GM21619 (cell line): ENCODE data around the gene HEY2.
A peak's percentile ranks its signal among the peaks of the same experiment; 100 is the strongest.
"Not testable (repeated sequence)": the region's sequence is repeated elsewhere in the genome, so short reads cannot be mapped to it uniquely, and the experiment has no call there.

Experiments
- ATAC-seq: cut with Tn5 transposase; IDR thresholded peaks from one replicate; pipeline ENCODE4 v1.9.1; 2021; ENCODE audit not compliant: unreplicated experiment

HEY2 gene

DNA sequence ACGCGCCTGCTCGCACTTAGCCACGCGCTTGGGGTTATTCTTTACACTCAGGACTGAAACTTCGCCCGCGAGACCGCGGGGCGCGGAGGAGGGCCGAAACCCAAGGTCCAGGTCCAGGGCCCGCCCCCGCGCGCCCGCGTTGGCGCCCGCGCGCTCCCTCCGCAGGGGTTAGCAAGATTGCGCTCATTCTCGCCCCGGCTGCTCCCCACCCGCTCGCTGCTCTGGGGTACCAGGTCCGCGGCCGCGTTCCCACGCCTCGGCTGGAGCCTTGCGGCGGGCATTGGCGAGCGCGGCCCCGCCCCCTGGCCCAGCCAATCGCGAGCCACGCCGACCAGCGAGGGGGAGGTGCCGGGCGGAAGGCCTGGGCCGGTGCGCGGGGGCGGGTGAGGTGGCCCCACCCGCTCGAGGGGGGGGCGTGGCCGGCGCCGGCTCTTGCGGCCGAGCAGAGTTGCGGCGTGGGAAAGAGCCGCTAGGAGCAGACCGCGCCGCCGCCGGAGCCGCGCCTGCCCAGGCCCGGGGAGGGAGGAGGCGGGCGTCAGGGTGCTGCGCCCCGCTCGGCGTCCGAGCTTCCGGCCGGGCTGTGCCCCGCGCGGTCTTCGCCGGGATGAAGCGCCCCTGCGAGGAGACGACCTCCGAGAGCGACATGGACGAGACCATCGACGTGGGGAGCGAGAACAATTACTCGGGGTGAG, at the start of gene HEY2:
HEY2 (plus strand) TSS at position 460 of the 692 bp plus-strand sequence; CDS start at position 605, 145 bp downstream.
- ATAC-seq, result peak; percentile 78

DNA sequence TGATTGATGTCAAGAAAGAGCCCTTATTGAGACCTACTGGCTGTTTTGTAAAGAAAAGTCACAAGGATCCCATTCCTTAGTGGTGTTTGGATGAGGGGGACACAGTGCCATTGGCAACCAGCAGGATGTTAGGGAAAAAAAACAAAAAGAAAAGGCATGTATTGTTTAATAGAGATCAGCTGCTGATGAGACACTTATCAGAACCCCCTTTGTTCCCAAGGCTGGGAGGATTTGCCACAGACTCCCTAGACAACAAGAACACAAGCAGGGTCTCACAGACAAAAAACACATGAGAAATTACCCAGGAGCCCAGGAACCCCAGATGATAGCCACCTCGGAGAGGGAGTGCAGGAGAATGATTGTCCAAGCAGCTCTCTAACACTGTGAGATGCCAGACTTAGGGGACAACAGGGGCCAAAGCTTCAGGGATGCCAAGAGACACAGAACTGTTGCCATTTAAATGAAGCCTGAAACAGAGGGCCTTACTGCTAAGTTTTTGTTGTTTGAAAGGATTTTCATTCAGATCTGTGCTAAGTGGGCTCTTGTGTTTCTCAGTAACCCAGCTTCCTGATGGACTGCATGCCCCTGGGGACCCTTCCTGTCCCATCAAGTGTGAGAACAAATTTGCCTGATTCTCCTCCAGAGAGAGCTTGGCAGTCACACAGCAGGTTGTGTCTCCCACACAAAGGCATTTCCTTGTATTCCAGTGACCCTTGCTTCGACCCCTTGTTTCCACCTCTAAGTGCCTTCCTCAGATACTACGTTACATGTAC, 48.7 kb upstream of the HEY2 start:
- ATAC-seq, result no peak

DNA sequence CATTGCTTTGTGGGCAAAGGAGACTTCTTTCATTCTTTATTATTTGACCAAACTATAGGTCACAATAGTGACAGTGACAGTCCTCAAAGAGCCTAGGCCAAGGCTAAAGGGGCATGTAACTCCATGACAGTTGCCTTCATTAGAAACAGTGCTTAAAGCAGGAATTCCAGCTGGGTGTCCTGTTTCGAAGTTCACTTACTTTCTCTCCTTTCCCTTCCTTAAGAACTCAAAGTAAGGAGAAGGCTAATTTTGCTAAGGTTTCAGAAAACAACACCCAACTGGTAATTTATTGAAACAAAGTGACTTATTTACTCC, 48.1 kb upstream of the HEY2 start:
- no peak for ATAC-seq

DNA sequence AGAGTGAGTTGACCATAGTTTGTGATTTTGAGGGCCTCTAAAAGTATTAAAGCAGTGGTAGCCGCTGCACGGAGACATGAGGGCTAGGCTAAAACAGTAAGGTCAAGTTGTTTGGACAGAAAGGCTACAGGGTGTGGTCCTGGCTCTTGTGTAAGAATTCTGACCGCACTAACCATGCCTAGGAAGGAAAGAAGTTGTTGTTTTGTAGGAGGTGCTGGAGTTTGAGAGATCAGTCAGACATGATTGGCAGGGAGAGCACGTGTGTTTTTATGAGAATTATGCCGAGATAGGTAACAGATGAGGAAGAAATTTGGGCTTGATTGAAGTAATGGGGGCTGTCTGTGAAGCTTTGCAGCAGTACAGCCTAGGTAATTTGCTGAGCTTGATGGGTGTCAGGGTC, 45.5 kb upstream of the HEY2 start:
- ATAC-seq, result not testable (repeated sequence)

DNA sequence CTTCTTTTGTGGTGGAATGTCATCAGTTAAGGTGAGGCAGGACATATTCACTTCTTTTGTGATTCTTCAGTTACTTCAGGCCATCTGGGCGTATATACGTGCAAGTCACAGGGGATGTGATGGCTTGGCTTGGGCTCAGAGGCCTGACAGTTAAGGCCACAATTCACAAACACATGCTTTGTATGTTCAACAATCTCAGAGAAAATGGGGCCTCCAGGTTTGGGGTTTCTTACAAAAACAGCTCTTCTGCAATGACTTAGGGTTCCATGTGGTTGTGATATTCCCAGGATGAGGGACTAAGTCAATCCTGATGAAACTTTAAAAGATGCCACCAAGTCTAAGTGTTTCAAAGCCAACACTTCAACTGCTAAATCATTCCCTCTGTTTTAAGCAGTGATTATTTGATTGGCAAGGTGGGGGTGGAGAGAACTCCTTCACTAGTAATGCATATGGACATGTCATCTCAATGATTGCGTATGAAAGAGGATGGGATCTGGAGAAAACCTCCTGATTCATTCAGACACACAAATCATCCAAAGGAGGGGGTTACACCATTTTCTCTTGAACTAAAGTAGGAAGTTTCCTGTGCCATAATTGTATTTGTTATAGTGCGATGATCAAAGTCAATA, 41.7 kb upstream of the HEY2 start:
- no peak for ATAC-seq

DNA sequence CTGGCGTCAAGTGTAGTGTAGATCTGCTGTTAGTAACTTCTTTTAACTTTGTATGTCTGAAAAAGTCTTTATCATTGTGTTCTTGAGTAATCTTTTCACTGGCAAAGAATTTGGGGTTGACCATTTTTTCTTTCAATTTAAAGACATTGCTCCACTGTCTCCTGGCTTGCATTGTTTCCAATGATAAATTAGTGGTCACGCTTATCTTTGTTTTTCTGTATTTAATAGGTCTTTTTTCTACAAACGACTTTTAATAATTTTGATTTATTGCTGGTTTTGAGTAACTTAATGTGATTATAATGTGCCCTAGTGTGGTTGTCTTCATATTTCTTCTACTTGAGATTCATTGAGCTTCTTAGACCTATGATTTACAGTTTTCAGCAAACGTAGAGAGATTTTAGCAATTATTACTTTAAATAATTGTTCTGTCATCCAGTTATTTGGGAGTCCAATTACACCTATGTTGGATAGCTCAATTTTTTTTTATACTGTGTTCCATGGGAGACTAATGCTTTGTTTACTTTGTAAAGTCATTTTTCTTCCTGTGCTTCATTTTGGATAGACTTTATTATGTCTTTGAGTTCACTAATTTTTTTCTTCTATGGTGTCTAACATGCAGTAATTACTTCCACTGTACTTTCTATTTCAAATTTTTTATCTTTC, 38.3 kb upstream of the HEY2 start:
- no peak for ATAC-seq

DNA sequence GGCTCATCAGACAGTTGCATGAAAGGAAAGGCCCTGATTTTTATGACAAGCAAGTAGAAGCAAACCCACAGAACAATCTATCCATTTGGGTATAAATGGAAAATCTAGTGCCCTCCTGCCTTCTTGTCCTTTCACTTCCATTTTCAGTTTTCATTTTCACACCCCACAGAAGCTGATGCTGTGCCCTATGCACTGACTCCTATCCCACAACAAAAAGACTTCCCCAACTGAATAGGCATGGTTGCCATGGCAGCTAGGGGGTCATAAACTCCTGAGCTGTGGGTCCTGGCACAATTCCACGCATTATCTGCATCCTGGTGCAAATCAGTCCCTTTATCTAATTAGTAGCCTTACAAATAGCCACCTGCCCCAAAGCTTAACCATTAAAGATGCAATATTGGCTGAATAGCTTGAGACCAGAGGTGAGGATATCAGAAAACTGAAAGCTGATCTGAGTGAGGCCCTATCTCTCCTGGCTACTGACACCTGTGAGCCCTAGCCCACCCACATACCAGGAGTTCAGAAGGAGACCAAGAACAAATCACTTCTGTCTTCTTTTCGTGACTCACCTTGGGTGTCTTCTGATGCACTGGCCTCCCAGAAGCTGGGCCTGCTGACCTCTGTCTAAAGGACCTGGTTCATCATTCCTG, 34.9 kb upstream of the HEY2 start:
- ATAC-seq, result peak; percentile 53

DNA sequence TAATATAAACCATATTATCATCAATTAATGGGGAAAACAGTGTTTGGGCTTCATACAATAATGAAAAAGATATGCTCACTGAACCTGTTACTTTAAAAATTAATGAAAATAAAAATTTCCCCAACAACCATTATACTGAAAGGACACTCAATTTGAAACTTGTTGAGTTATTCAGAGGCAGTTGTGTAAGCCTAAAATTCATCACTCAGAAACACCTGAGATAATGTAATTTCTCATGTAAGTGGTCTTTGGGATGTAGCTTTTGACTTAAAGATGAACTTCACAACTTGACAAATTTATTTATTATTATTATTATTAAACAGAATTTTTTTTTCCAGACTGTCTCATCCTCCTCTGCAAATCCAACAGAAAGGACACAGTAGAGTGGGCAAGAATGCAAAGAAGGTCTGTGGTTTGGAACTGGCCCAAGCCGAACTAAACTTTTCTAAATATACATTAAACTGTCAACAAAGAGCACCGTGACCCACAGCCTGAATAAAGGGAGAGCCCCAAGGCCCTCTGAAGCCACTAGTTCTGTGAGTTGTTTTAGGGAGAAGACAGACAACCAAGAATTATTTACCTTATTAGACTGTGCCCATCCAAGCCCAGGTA, 32.2 kb upstream of the HEY2 start:
- peak; percentile 82 for ATAC-seq

DNA sequence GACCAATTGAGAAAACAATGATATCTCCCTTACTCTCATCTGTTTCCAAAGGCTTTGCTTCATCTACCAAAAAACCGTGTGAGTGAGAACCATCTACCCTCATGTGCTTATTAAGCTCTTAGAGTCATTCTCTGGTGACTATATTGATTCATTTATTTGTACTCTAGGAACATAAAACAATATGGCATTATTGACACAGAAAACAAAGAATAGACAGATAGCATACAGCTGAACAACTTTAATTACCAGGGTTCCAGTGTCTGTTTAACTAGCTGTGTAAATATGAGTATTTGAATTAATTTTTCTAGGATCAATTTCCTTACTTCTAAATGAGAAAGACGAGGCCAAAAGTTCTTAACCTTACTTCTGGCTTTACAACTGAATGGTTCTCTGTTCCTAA, 31.3 kb upstream of the HEY2 start:
- ATAC-seq, result no peak

DNA sequence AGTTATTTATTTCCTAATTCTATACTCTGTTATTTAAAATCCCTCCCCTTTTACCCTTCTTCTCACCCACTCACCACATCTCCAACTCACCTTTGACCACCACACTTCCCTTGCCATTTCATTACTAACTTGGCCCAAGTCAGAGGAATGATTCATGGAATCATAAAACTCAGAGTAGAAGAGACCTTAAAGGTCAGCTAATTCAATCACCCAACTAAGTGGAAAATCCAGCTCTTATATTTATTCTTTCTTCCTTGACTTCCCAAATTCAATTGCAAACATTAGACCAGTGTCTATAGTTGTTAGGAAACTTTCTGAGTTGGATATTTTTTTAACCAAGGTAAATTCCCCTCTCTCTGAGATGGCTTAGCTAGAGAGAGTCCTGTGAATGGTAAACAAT, 26.5 kb upstream of the HEY2 start:
- no peak for ATAC-seq

DNA sequence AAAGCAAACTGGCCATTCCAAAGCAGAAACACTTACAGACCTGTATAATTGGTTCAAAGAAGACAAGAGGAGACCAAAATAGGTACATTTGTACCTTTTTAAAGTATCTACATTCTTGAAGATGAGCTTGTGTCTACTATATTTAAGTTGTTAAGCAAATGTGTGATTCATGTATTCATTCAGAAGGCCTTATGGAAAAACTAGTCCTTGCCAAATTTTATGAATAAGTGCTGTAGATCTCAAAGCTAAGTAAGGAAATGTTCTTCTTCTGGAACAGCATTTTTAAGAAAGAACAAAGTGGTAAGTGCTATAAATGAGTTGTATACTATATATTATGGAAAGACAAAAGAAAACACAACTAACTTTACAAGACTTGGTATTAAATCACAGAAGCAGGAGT, 22.2 kb upstream of the HEY2 start:
- no peak for ATAC-seq

DNA sequence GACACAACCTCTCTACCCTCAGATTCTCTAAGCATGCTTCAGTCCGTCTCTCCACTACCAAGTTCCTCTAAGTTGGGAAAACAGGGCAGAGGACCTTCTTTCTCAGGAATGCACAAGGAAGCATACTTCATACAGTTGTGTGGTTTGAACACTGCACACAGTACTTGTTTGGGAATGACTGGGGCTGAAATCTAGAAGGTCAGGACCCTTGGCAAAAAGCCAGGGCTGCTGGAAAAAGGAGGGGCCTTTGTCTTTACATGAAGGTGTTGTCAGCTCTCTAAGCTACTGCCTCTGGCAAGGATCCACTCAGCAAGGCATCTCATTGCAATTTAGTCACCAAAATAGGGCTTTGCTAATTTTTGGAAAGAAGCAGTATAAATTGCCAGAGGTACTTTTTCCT, 20.7 kb upstream of the HEY2 start:
- no peak for ATAC-seq

DNA sequence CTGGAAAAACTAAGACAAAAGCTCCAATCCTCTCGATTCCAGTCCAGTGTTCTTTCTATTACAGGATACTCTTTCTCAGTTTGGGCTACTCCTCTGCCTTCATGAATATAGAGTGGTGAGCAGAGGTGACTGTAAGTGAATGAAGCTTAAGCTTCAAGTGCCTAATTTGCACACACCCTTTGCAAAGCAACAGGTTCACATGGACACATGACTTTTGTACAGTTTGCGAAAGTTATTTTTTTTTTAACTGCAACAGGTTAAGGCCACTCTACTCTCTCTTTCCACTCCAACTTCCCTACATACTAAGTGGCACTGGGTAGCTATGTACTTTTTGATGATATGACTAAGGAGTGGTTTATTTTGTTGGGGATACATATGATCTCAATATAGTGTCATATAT, 19.4 kb upstream of the HEY2 start:
- ATAC-seq, result no peak

DNA sequence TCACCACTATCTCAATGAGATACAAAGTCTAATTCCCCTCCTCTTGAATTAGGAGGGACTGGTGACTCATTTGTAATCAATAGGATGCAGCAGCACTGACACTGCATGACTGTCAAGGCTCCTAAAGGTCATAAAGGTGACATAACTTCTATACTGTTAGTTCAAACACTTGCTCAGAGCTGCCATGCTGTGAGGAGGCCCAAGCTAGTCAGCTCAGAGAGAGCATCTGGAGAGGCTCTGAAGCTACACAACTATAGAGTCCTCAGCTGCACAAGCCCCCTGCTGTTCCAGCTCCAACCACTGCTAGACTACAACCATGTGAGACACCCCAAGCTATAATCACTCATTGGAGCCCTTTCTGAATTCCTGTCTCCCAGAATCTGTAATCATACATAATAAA, 17.0 kb upstream of the HEY2 start:
- ATAC-seq, result no peak

DNA sequence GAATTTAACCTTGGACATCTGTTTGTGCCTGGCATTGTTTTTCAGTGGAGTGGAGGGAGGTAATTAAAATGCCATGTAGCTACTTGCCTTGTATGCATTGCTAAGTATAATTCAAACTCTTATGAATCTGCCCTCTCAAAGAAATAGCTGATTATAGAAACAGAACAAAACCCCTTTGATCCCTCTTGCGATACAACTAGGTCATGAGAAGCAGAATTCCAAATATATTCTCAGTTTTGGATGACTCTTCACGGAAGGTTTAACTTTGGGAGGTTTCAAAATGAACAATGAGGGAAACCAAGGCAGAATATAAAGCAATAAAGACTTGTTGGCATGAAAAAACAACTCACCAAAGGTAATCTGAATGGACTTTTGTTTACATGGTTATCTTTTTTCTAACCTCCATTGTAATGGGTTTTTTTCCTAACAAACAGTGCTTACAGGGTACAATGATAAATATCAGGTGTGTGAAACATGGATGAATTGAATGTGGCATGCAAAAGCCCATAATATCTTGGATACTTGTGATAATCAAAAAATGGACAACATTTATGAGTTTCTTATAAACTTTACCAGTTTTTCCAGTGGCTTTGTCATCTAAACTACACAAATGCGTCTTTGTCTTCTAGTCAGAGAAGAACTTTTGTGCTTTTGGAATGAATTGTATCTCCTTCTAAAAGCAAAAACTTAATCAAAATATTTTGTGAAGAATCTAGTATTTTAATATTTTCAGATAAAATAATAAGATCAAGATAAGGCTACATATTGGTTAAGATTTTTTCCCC, 15.7 kb upstream of the HEY2 start:
- no peak for ATAC-seq

DNA sequence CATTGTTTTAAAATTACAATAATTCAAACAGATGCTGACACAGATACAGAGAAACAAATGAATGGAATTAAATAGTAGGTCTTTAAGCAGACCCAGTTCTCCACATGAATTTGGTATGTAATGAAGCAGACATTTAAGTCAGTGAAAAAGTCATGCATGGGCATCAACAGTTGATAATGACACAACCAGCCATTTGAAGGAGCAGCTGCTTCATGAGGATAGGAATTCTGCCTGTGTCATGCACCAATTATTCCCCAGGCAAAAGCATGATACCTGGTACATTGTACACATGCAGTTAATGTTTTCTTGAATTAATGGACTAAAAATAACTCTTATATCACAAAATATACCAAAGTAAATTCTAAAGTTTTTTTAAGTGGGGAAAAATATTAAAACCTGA, 11.2 kb upstream of the HEY2 start:
- no peak for ATAC-seq

DNA sequence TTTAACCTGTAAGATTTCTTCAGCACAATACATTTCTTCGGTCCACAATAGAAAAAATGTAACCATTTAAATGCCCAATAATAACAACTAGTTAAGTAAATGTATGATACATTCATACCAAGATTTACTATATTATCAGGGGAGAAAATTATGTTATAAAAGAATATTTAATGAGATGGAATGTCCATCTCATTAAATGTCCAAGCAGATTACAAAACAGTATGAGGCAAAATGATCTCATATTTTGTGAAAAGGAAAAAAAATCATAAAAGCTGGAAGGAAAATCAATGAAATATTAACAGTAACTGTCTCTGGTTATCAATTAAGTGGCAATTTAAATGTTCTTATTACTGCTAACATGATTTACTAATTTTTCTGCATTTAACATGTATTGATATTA, 10.1 kb upstream of the HEY2 start:
- no peak for ATAC-seq

DNA sequence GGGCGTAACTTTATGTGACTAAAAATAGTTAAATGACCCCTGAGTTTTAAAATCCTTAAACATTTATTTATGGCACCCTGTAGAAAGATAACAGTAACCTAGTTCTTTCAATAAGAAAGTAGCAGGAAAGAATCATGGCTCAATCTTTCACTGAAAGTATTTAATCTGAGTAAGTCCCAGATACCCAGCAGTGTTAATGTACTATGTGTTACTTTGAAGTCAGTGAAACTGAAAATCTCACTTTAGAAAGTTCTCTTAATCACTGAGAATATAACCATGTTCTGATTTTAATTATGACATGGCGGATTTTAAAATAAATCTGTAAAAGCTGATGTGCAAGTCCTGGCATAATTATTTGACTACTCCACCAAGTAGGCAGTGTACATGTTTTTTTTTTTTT, 8.1 kb upstream of the HEY2 start:
- no peak for ATAC-seq

DNA sequence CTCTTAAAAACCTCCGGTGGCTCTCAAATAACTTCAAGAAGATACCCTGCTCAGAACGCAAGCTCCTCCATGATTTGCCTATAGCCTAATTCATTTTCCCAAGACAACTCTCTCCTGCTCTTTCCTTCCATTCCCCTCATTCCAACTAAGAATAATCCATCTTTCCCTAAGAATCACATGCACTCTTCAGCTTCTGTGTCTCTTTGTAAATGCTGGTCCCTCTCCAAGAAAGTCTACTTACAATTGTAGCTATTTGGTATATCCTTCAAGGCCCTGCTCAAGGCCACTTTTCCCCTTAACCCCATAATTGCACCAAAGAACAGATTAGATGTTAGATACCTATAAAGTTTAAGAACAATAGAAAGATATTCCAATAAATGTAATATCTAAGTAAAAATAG, 7.4 kb upstream of the HEY2 start:
- no peak for ATAC-seq

DNA sequence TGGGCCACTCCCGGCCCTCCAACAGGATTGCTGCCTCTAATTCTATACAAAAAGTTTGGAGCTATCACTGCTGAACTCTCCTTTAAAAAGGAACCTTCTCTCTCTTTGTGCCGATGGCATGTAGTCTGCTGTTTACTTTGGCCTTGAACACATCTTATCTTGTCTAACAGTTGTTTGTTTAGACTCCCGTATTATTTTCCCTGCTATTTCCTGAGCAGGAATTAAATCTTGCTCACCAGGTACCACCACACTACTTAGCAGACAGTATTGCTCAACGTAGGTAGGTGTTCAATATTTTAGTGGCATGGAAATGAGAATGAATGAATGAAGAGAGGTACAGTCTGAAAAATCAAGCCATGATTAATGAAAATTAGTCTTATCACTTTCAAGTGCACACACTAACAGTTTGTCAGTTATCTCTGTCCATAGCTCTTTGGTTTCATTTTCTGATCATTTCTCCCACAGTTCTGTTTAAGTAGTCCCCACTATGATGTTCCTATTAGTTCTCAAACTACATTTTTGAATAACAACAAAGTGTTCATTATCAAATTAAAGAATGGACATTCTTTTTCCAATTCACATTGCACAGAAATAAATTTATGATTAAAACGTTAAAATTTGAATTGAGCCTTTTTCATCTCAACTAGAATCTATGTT, 6.8 kb upstream of the HEY2 start:
- ATAC-seq, result no peak
